Psoas muscle (tissue), 8 donors: Measurements from ENCODE around the gene KLHL17. TPM values are rescaled to one million over a fixed set of nuclear protein-coding genes. Genes with fewer than 3 reads are reported as not detected.

ENCODE experiments used
- ATAC-seq, 4 donors: fragments of 200-7000 bp; cut with Tn5 transposase; one replicate each; pipeline ENCODE4 v1.9.1; 2020; ENCODE audit warnings: moderate library complexity in 3 of 4, mild to moderate bottlenecking in 2 of 4
- DNase-seq, 2 donors: peaks; one replicate each; pipeline ENCODE4 v3.0.0-alpha.2; 2020
- H3K27ac ChIP-seq: fragments of 200-600 bp; one replicate; pipeline ENCODE4 v1.8.0; 2022
- H3K27me3 ChIP-seq, 3 donors: fragments of 200-600 bp in 1 of 3; one replicate each; pipeline versions ENCODE4 v1.6.1 to v1.8.0; 2013 to 2022; ENCODE audit warnings: low read length in 2 of 3, mild to moderate bottlenecking in 2 of 3, moderate library complexity in 1 of 3; ENCODE audit not compliant: insufficient read depth in 3 of 3
- H3K36me3 ChIP-seq, 2 donors: fragments of 200-600 bp in 1 of 2; one replicate each; pipeline versions ENCODE4 v1.6.1 to v1.8.0; 2013 to 2022; ENCODE audit warnings: low read depth in 1 of 2, mild to moderate bottlenecking in 1 of 2, moderate library complexity in 1 of 2; ENCODE audit not compliant: insufficient read depth in 1 of 2
- H3K4me1 ChIP-seq: fragments of 200-600 bp; one replicate; pipeline ENCODE4 v1.8.0; 2022
- H3K4me3 ChIP-seq: fragments of 200-600 bp; one replicate; pipeline ENCODE4 v1.8.0; 2022; ENCODE audit warnings: mild to moderate bottlenecking
- H3K9me3 ChIP-seq: fragments of 200-600 bp; one replicate; pipeline ENCODE4 v1.8.0; 2022
- WGBS, 3 donors: extraction: QIAGEN DNeasy Blood & Tissue Kit; methylation state at CpG; one replicate each; pipeline versions ENCODE4 v1.1.6 to v1.1.7; 2013; 5-methylcytosine and 5-hydroxymethylcytosine counted together
- intact Hi-C, 2 donors: fragments of 100-400 bp; cut with DNase I; formaldehyde crosslinking; loops; one replicate each; pipeline versions ENCODE4 v1.11.0 to v1.14.2; 2022
- polyA plus RNA-seq, 3 donors: library from polyadenylated mRNA; stranded (reverse); fragments of 200-250 nt; gene quantifications; one replicate each; pipeline ENCODE4 v1.2.3, GENCODE V29; 2013
- total RNA-seq, 4 donors: library from RNA; stranded (reverse); fragmentation: NEBNext Ultra II Directional in 2 of 4; extraction: Animal tissue kit (Norgen Biotek cat#: 25700) in 2 of 4; gene quantifications; one replicate each; pipeline versions ENCODE4 v1.2.1 to v1.2.4, GENCODE V29; 2021 to 2023
- TF ChIP-seq, protein P1 (sequence below): fragments of 200-600 bp; IDR thresholded peaks from one replicate; pipeline ENCODE4 v1.8.0; 2022; ENCODE audit warnings: antibody characterized with exemption
- donor health status: healthy with polysubstance abuse.
- donor health status: DM: no; HTN: no; CAD: no; lungs with moderate emphysema.
- donor health status: Bipolar disorder and iron deficiency.
- donor health status: healthy.
- donor health status: DM: yes; HTN: yes; CAD: no.
- donor health status: DM: no; HTN: no; CAD: no.
- donor health status: DM: no; HTN: no; CAD: no.
- donor health status: DM: yes; HTN: yes; CAD: no.

KLHL17 gene
- total and polyA plus RNA-seq, 7 donors: 2.1 to 5.5 (median 3.4) TPM

DNA sequence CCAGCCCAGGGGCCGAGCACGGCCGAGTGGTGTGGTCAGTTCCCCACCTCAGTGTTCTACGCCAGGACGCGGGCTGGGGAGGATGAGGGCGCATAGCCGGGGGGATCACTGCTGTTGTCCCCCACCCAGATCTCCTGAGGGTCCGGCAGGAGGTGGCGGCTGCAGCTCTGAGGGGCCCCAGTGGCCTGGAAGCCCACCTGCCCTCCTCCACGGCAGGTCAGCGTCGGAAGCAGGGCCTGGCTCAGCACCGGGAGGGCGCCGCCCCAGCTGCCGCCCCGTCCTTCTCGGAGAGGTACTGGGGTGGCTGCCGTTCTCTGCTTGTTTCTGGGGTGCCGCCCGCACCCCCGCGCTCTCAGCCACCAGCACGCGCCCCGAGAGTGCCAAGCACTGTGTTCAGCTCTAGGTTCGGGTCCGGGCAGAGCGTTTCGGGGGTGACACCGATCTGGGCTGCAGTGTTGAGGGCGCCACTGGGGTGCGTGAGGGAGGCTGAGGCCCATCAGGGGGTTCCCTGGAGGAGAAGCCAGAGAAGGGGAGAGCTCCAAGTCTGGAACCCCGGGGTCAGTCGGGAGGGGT, 19.3 kb upstream of the KLHL17 start:
- H3K27me3 ChIP-seq: peaks cover 0 to 73% (median 31%) of the 10 kb centered on the region in 3 donors
- ATAC-seq: peak in 1 of 4 donors; percentile 18
- H3K4me3 ChIP-seq: peak overlapping the region; percentile 62
- WGBS, 3 donors: 5 to 12% (median 7%) methylated on average over 24 to 36 of the region's 36 CpGs
- TF ChIP-seq, protein P1, sequence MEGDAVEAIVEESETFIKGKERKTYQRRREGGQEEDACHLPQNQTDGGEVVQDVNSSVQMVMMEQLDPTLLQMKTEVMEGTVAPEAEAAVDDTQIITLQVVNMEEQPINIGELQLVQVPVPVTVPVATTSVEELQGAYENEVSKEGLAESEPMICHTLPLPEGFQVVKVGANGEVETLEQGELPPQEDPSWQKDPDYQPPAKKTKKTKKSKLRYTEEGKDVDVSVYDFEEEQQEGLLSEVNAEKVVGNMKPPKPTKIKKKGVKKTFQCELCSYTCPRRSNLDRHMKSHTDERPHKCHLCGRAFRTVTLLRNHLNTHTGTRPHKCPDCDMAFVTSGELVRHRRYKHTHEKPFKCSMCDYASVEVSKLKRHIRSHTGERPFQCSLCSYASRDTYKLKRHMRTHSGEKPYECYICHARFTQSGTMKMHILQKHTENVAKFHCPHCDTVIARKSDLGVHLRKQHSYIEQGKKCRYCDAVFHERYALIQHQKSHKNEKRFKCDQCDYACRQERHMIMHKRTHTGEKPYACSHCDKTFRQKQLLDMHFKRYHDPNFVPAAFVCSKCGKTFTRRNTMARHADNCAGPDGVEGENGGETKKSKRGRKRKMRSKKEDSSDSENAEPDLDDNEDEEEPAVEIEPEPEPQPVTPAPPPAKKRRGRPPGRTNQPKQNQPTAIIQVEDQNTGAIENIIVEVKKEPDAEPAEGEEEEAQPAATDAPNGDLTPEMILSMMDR: no peak
- H3K27ac ChIP-seq: no peak overlapping the region
- H3K4me1 ChIP-seq: peaks cover 18% of the 10 kb centered on the region
- DNase-seq: no peak
- no peaks in the 10 kb centered on the region for H3K9me3 ChIP-seq
- intact Hi-C loops: no loop called here
- peaks cover 0 to 15% of the 10 kb centered on the region in 2 donors for H3K36me3 ChIP-seq

DNA sequence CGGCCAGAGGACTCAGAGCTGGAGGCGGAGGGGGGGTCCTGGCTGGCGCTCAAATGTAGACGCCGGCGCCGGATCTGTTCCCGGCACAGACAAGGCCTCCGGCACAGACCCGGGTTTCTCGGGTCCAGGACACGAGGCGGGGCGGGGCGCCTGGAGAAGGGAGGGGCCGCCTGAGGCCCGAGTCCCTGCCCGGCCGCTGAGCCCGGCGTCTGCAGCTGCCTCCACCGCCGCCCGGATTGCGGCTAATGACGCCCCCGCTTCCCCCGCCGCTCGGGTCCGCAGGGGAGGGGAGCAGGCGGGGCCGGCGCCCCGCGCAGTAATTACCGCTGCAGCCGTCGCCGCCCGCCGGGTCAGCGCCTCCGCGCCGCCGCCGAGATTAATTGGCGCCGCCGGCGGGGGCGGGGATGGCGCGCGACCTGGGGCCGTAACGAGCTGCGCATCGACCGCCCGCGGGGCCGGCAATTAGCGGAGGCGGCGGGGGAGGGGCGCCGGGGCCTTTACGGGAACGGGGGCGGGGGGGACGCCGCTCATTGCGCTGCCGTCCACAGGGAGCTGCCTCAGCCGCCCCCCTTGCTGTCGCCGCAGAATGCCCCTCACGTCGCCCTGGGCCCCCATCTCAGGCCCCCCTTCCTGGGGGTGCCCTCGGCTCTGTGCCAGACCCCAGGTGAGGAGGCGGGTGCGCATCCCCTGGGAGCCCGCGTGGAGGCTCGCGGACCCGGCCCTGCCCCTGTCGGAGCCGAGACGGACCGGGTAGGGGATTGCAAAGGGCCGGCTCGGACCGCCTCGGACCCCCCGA, 18.6 kb upstream of the KLHL17 start:
- peaks cover 0 to 66% (median 28%) of the 10 kb centered on the region in 3 donors for H3K27me3 ChIP-seq
- intact Hi-C loops: no loop called here
- no peak overlapping the region for H3K27ac ChIP-seq
- 0 to 1% (median 1%) methylated on average over 50 to 98 of the region's 98 CpGs for WGBS, 3 donors
- peaks cover 18% of the 10 kb centered on the region for H3K4me1 ChIP-seq
- ATAC-seq (peak; percentile 5 to 33 (median 10)), DNase-seq (peak in 1 of 2 donors; percentile 79)
- H3K4me3 ChIP-seq: peak overlapping the region; percentile 62
- TF ChIP-seq, protein P1: no peak
- H3K9me3 ChIP-seq: no peaks in the 10 kb centered on the region
- H3K36me3 ChIP-seq: peaks cover 0 to 22% of the 10 kb centered on the region in 2 donors

DNA sequence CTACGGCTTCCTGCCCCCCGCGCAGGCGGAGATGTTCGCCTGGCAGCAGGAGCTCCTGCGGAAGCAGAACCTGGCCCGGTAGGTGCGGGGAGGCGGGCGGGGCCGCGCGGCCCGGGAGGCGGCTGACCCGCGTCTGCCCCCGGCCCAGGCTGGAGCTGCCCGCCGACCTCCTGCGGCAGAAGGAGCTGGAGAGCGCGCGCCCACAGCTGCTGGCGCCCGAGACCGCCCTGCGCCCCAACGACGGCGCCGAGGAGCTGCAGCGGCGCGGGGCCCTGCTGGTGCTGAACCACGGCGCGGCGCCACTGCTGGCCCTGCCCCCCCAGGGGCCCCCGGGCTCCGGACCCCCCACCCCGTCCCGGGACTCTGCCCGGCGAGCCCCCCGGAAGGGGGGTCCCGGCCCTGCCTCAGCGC, 18.0 kb upstream of the KLHL17 start:
- H3K27ac ChIP-seq: no peak overlapping the region
- H3K36me3 ChIP-seq: peaks cover 0 to 28% of the 10 kb centered on the region in 2 donors
- peaks cover 18% of the 10 kb centered on the region for H3K4me1 ChIP-seq
- H3K27me3 ChIP-seq: peaks cover 0 to 60% (median 28%) of the 10 kb centered on the region in 3 donors
- peak overlapping the region; percentile 62 for H3K4me3 ChIP-seq
- intact Hi-C loops: no loop called here
- ATAC-seq (no peak), DNase-seq (no peak)
- WGBS, 3 donors: 2 to 4% (median 2%) methylated on average over 18 to 48 of the region's 48 CpGs
- TF ChIP-seq, protein P1: no peak
- no peaks in the 10 kb centered on the region for H3K9me3 ChIP-seq

DNA sequence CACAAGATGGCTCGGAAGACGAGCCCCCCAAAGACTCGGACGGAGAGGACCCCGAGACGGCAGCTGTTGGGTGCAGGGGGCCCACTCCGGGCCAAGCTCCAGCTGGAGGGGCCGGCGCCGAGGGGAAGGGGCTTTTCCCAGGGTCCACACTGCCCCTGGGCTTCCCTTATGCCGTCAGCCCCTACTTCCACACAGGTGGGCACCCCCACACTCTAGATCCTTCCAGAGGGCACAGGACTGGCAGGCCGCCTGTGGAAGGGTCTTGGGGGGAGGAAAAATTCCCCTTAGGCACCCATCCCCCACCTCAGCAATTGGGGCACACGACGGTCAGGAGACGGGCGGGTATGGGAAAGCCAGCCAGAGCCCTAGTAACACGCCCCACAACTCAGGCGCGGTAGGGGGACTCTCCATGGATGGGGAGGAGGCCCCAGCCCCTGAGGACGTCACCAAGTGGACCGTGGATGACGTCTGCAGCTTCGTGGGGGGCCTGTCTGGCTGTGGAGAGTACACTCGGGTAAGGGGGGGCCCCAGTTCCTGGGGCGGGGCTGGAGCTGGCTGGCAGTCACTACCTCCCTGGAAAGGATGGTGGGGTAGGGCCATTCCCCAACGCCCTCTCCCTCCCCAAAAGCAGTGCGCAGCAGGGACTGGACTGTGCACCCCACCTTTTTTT, 17.4 kb upstream of the KLHL17 start:
- TF ChIP-seq, protein P1: no peak
- Histone ChIP-seq H3K4me1 (peaks cover 18% of the 10 kb centered on the region), H3K4me3 (peak overlapping the region; percentile 62), H3K27me3 (peaks cover 0 to 55% (median 28%) of the 10 kb centered on the region in 3 donors), H3K27ac (no peak overlapping the region), H3K9me3 (no peaks in the 10 kb centered on the region), H3K36me3 (peaks cover 0 to 34% of the 10 kb centered on the region in 2 donors)
- intact Hi-C loops: no loop called here
- DNase-seq: no peak
- 12 to 17% (median 12%) methylated on average over 19 to 27 of the region's 27 CpGs for WGBS, 3 donors
- peak in 2 of 4 donors; percentile 4 to 10 for ATAC-seq
